Retinal pigment epithelial cell (primary cell): ENCODE data around the gene SLF2.

Experiments used
- DNase-seq: peaks from one replicate; pipeline ENCODE4 v3.0.0-alpha.2; 2010; ENCODE audit warnings: low read depth
- H3K4me3 ChIP-seq: 2 replicates; pipeline ENCODE4 v1.5.1; 2011; ENCODE audit warnings: mild to moderate bottlenecking, low read length, control low read depth, moderate library complexity
- TF ChIP-seq, protein P1 (sequence below): conservative IDR thresholded peaks from 2 replicates; pipeline ENCODE4 v1.5.1; 2011; ENCODE audit warnings: low read depth, low read length, control low read depth, inconsistent platforms

SLF2 gene

DNA sequence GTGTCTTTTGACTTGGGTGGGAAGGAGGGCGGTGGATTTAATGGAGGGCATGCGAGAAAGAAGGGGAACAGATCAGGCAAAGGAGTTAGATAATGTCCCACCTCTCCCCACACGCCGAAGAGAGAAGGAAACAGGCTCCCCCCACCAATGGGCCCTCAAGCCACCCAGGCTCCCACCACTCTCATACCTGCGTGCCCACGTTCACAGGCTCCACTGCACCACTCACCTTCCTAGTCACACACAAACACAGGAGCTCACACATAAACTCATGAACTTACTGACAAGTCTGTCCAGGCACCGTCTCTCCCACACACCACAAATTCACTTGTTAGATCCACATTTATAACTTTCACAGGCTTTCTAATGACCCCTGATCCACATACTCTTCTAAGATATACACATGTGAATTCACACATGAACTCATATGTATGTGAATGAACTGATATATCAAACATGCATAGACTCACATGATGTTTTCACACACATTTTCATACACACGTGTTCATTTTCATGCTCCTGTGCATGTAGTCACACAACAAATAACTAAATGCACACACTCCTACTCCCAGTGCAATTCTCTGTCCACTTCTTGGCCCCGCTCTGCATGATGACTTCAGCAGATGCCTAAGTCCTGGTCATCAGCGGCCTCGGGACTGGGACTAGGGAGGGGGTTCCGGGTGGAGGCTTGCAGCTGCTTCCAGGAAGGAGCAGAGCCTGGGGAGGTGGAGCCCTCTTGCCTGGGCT, 88.3 kb downstream of the SLF2 start:
- peak; percentile 67 for DNase-seq
- TF ChIP-seq, protein P1, sequence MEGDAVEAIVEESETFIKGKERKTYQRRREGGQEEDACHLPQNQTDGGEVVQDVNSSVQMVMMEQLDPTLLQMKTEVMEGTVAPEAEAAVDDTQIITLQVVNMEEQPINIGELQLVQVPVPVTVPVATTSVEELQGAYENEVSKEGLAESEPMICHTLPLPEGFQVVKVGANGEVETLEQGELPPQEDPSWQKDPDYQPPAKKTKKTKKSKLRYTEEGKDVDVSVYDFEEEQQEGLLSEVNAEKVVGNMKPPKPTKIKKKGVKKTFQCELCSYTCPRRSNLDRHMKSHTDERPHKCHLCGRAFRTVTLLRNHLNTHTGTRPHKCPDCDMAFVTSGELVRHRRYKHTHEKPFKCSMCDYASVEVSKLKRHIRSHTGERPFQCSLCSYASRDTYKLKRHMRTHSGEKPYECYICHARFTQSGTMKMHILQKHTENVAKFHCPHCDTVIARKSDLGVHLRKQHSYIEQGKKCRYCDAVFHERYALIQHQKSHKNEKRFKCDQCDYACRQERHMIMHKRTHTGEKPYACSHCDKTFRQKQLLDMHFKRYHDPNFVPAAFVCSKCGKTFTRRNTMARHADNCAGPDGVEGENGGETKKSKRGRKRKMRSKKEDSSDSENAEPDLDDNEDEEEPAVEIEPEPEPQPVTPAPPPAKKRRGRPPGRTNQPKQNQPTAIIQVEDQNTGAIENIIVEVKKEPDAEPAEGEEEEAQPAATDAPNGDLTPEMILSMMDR = no peak
- H3K4me3 ChIP-seq = peak overlapping the region; percentile 87

GRCh38 chr10:101001659-101002035, 88.9 kb downstream of the SLF2 start:
- TF ChIP-seq, protein P1 = no peak
- H3K4me3 ChIP-seq = peak overlapping the region; percentile 87

GRCh38 chr10:101002456-101002855, 89.7 kb downstream of the SLF2 start:
- DNase-seq = no peak
- H3K4me3 ChIP-seq = no peak overlapping the region
- TF ChIP-seq, protein P1 = no peak

More at GRCh38 chr10:101001659-101002035, 88.9 kb downstream of the SLF2 start:
- no peak for DNase-seq

- no peak overlapping the region for H3K4me3 ChIP-seq
- no peak for DNase-seq
- TF ChIP-seq, protein P1 = no peak
Observed at GRCh38 chr10:101003639-101004206, 91.0 kb downstream of the SLF2 start.

- TF ChIP-seq, protein P1 = no peak
- H3K4me3 ChIP-seq = no peak overlapping the region
- DNase-seq = no peak
Observed at GRCh38 chr10:101005361-101005760, 92.6 kb downstream of the SLF2 start.

DNA sequence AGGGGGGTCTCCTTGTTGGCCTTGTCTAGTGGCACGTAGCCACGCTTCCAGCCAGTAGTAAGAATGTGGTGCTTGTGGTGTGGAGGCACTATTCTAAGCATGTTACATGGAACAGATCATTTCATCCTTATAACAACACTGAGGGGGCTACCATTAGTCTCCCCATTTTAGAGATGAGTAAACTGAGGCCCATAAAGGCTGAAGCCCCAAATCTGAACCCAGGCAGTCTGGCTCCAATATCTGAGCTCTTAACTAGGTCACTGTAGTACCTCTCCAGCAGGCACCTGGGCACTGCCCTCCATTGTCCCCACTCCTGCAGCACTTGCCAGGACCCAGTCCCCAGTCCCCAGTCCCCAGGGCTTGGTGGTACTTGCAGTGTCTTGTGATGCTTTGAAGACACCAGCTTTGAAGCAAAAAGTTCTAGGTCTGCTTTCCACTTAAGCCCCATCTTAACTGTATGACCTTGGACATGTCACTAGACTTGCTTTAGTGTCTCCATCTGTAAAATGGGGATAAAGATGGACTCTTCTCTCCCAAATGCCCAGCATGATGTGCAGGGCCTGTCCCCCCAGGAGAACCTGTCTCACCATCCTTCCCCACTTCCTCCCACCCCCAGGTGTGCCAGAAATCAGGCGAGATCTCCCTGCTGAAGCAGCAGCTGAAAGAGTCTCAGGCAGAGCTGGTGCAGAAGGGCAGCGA, 93.3 kb downstream of the SLF2 start:
- no peak for DNase-seq
- TF ChIP-seq, protein P1 = no peak
- H3K4me3 ChIP-seq = no peak overlapping the region
